ENCODE data around the gene ZBP1.

DNA sequence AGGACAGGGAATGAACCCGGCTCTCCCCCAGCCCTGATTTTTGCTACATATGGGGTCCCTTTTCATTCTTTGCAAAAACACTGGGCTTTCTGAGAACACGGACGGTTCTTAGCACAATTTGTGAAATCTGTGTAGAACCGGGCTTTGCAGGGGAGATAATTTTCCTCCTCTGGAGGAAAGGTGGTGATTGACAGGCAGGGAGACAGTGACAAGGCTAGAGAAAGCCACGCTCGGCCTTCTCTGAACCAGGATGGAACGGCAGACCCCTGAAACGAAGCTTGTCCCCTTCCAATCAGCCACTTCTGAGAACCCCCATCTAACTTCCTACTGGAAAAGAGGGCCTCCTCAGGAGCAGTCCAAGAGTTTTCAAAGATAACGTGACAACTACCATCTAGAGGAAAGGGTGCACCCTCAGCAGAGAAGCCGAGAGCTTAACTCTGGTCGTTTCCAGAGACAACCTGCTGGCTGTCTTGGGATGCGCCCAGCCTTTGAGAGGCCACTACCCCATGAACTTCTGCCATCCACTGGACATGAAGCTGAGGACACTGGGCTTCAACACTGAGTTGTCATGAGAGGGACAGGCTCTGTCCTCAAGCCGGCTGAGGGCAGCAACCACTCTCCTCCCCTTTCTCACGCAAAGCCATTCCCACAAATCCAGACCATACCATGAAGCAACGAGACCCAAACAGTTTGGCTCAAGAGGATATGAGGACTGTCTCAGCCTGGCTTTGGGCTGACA is 28.8 kb upstream of the ZBP1 start:
- TF ChIP-seq POLR2A (IDR thresholded peaks at IDR 0.05; ENCODE audit: low read depth, low read length) (no peak), TAF1 (IDR thresholded peaks at IDR 0.05; ENCODE audit: low read depth, low read length) (no peak)

Measured in GM12891 (cell line).